Vagina (tissue), 2 donors: Measurements from ENCODE around the gene PTPRN2. TPM values are rescaled to one million over a fixed set of nuclear protein-coding genes. Genes with fewer than 3 reads are reported as not detected.

ENCODE experiments used
- DNase-seq, 2 donors: peaks; one replicate each; pipeline ENCODE4 v3.0.0-alpha.2; 2017; ENCODE audit errors: extremely low spot score in 2 of 2
- H3K27ac ChIP-seq: fragments of 200-600 bp; sonication (generic); one replicate; pipeline ENCODE4 v1.5.1; 2019
- H3K27me3 ChIP-seq: fragments of 200-600 bp; sonication (generic); one replicate; pipeline ENCODE4 v1.5.1; 2019
- H3K36me3 ChIP-seq, 2 donors: fragments of 200-600 bp; sonication (generic); one replicate each; pipeline ENCODE4 v1.5.1; 2017 to 2019
- H3K4me1 ChIP-seq: fragments of 200-600 bp; sonication (generic); one replicate; pipeline ENCODE4 v1.5.1; 2019
- H3K4me3 ChIP-seq, 2 donors: fragments of 200-600 bp; sonication (generic); 1 replicate in 1 of 2; 2 replicates in 1 of 2; pipeline ENCODE4 v1.5.1; 2016 to 2019
- H3K9me3 ChIP-seq: fragments of 200-600 bp; sonication (generic); one replicate; pipeline ENCODE4 v1.5.1; 2019
- CTCF ChIP-seq, 3 experiments: fragments of 450-650 bp in 2 of 3; fragments of 200-600 bp in 1 of 3; sonication (generic) in 1 of 3; IDR thresholded peaks; one replicate each; pipeline ENCODE4 v1.5.1; 2017 to 2019; ENCODE audit warnings: antibody characterized with exemption in 3 of 3, mild to moderate bottlenecking in 2 of 3, moderate library complexity in 2 of 3
- POLR2A ChIP-seq, 2 donors: fragments of 450-650 bp; IDR thresholded peaks; one replicate each; pipeline ENCODE4 v1.6.1; 2017; ENCODE audit warnings: antibody characterized with exemption in 2 of 2, mild to moderate bottlenecking in 2 of 2, moderate library complexity in 2 of 2
- POLR2AphosphoS5 ChIP-seq, 2 donors: sonication (generic); formaldehyde crosslinking; IDR thresholded peaks; one replicate each; pipeline ENCODE4 v1.9.0; 2017; ENCODE audit warnings: antibody characterized with exemption in 2 of 2, mild to moderate bottlenecking in 2 of 2, low read depth in 1 of 2; ENCODE audit not compliant: insufficient read depth in 1 of 2
- intact Hi-C: fragments of 100-400 bp; cut with DNase I; formaldehyde crosslinking; loops from one replicate; pipeline ENCODE4 v1.15.1; 2023
- total RNA-seq: library from RNA; depleted of rRNA; stranded (reverse); fragments of >200 nt; gene quantifications from one replicate; pipeline ENCODE4 v1.2.3, GENCODE V29; 2016

PTPRN2 gene
- total RNA-seq, 1 donor from 2014 or later: 7.4 TPM

- no peak for DNase-seq
- Histone ChIP-seq H3K36me3 (no peaks in the 10 kb centered on the region), H3K4me1 (no peaks in the 10 kb centered on the region), H3K27me3 (no peaks in the 10 kb centered on the region), H3K9me3 (no peaks in the 10 kb centered on the region), H3K4me3 (no peak overlapping the region), H3K27ac (no peak overlapping the region)
- no peak for TF ChIP-seq POLR2A (IDR thresholded peaks at IDR 0.05)
- TF ChIP-seq CTCF (IDR thresholded peaks at IDR 0.05): no peak
- no peak for TF ChIP-seq POLR2AphosphoS5 (IDR thresholded peaks at IDR 0.05; ENCODE audit: insufficient read depth in 1 of 2, low read depth in 1 of 2)
- intact Hi-C loops: no loop called here
Observed at GRCh38 chr7:157797361-157797760, 790.3 kb downstream of the PTPRN2 start.

- no peak for TF ChIP-seq POLR2A (IDR thresholded peaks at IDR 0.05)
- no peak for TF ChIP-seq CTCF (IDR thresholded peaks at IDR 0.05)
- no peak for TF ChIP-seq POLR2AphosphoS5 (IDR thresholded peaks at IDR 0.05; ENCODE audit: insufficient read depth in 1 of 2, low read depth in 1 of 2)
- no peaks in the 10 kb centered on the region for H3K9me3 ChIP-seq
- intact Hi-C loops: no loop called here
Observed at GRCh38 chr7:157796846-157797245, 790.8 kb downstream of the PTPRN2 start.

GRCh38 chr7:157795643-157796042 lies 792.0 kb downstream of the PTPRN2 start:
- Histone ChIP-seq H3K4me3 (no peak overlapping the region), H3K9me3 (no peaks in the 10 kb centered on the region)
- intact Hi-C loops: no loop called here

More at GRCh38 chr7:157796846-157797245, 790.8 kb downstream of the PTPRN2 start:
- no peak for DNase-seq
- H3K27ac ChIP-seq: no peak overlapping the region
- no peaks in the 10 kb centered on the region for H3K27me3 ChIP-seq
- H3K4me3 ChIP-seq: no peak overlapping the region
- no peaks in the 10 kb centered on the region for H3K36me3 ChIP-seq
- H3K4me1 ChIP-seq: no peaks in the 10 kb centered on the region

GRCh38 chr7:157795199-157795598 lies 792.4 kb downstream of the PTPRN2 start:
- no peak for DNase-seq
- Histone ChIP-seq H3K27ac (no peak overlapping the region), H3K36me3 (no peaks in the 10 kb centered on the region), H3K27me3 (no peaks in the 10 kb centered on the region), H3K4me1 (no peaks in the 10 kb centered on the region), H3K9me3 (no peaks in the 10 kb centered on the region), H3K4me3 (no peak overlapping the region)
- intact Hi-C loops: no loop called here
- TF ChIP-seq CTCF (IDR thresholded peaks at IDR 0.05) (no peak), POLR2AphosphoS5 (IDR thresholded peaks at IDR 0.05; ENCODE audit: insufficient read depth in 1 of 2, low read depth in 1 of 2) (no peak), POLR2A (IDR thresholded peaks at IDR 0.05) (no peak)

More at GRCh38 chr7:157795643-157796042, 792.0 kb downstream of the PTPRN2 start:
- Histone ChIP-seq H3K36me3 (no peaks in the 10 kb centered on the region), H3K27me3 (no peaks in the 10 kb centered on the region), H3K4me1 (no peaks in the 10 kb centered on the region), H3K27ac (no peak overlapping the region)
- TF ChIP-seq POLR2A (IDR thresholded peaks at IDR 0.05) (no peak), CTCF (IDR thresholded peaks at IDR 0.05) (no peak), POLR2AphosphoS5 (IDR thresholded peaks at IDR 0.05; ENCODE audit: insufficient read depth in 1 of 2, low read depth in 1 of 2) (no peak)
- no peak for DNase-seq

GRCh38 chr7:157794746-157795065 lies 792.9 kb downstream of the PTPRN2 start:
- no peak overlapping the region for H3K4me3 ChIP-seq
- intact Hi-C loops: no loop called here
- DNase-seq: no peak
- no peaks in the 10 kb centered on the region for H3K27me3 ChIP-seq
- H3K9me3 ChIP-seq: no peaks in the 10 kb centered on the region
- H3K36me3 ChIP-seq: no peaks in the 10 kb centered on the region
- no peaks in the 10 kb centered on the region for H3K4me1 ChIP-seq
- TF ChIP-seq CTCF (IDR thresholded peaks at IDR 0.05): no peak
- no peak for TF ChIP-seq POLR2A (IDR thresholded peaks at IDR 0.05)
- TF ChIP-seq POLR2AphosphoS5 (IDR thresholded peaks at IDR 0.05; ENCODE audit: insufficient read depth in 1 of 2, low read depth in 1 of 2): no peak
- no peak overlapping the region for H3K27ac ChIP-seq
